Measurements from ENCODE around the gene DUOX2.

DNA sequence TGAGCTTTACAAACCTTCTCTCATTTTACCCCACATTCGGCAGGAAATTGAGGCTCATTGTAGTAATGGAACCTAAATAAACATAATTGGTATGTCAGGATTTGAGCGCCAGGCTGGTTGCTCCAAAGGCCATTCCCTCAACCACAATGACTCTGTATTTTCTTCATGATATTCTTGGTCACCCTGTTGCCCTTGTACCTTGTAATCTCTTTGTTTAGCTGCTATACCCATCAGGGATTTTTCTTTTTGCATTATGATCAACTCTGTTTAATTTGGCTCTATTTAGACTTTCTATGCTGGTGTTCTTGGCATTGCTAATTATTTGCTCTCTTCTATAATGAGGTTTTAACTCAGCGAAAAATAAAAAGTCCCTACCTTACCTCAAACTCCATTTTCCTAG, 29.8 kb downstream of the DUOX2 start:
- no peak for TF ChIP-seq EP300 (IDR thresholded peaks at IDR 0.05)
- no peak for TF ChIP-seq POLR2A (IDR thresholded peaks at IDR 0.05)

Measured in upper lobe of left lung (tissue), 4 donors.